Right ventricle myocardium inferior (tissue), 1 donor: ENCODE results near the gene ZNF410. TPM values are rescaled to one million over a fixed set of nuclear protein-coding genes. Genes with fewer than 3 reads are reported as not detected.

Experiments used
- ATAC-seq: fragments of 200-7000 bp; cut with Tn5 transposase; one replicate; pipeline ENCODE4 v1.9.1; 2020; ENCODE audit warnings: mild to moderate bottlenecking, moderate library complexity
- DNase-seq: peaks from one replicate; pipeline ENCODE4 v3.0.0; 2021; ENCODE audit errors: missing footprints
- intact Hi-C: fragments of 100-400 bp; cut with DNase I; formaldehyde crosslinking; loops from one replicate; pipeline ENCODE4 v1.11.0; 2022
- total RNA-seq: library from RNA; stranded (reverse); fragmentation: NEBNext Ultra II Directional; extraction: Animal tissue kit (Norgen Biotek cat#: 25700); gene quantifications from one replicate; pipeline ENCODE4 v1.2.1, GENCODE V29; 2021
- donor health status: DM: no; HTN: yes; CAD: no; lungs with severe emphysema.

Gene ZNF410
- total RNA-seq, 1 donor from 2014 or later, result 16.0 TPM

GRCh38 chr14:73942180-73942579 is 55.5 kb downstream of the ZNF410 start:
- DNase-seq, result no peak
- ATAC-seq, result no peak
- intact Hi-C loops, result no loop called here

- DNase-seq, result no peak
- intact Hi-C loops, result no loop called here
- ATAC-seq, result peak; percentile 80
These were observed 56.4 kb downstream of the ZNF410 start for GRCh38 chr14:73943083-73943482.

GRCh38 chr14:73944432-73945158 is 57.9 kb downstream of the ZNF410 start:
- DNase-seq, result peak; percentile 56
- intact Hi-C loops, result no loop called here
- no peak for ATAC-seq

- DNase-seq, result no peak
- intact Hi-C loops, result no loop called here
- ATAC-seq, result no peak
These were observed 58.6 kb downstream of the ZNF410 start for GRCh38 chr14:73945159-73945670.

- ATAC-seq, result peak; percentile 99
- peak; percentile 95 for DNase-seq
- intact Hi-C loops, result loop anchor here (2.0 kb wide), 1 partner anchor 69 kb away; the partner anchor contains the start of genes BBOF1 and ENTPD5
These were observed 63.4 kb downstream of the ZNF410 start, which contains the start of the genes COQ6 and FAM161B for GRCh38 chr14:73949752-73950734. Gene COQ6, plus strand, starts transcription at chr14:73950302. Its CDS starts 31 bp downstream, at chr14:73950333. Gene FAM161B, minus strand, starts transcription at chr14:73950094. Its CDS starts 68 bp downstream, at chr14:73950026.

- intact Hi-C loops, result no loop called here
- no peak for ATAC-seq
These were observed 67.1 kb downstream of the ZNF410 start for GRCh38 chr14:73953731-73954130.

GRCh38 chr14:73955674-73956073 is 69.0 kb downstream of the ZNF410 start:
- intact Hi-C loops, result no loop called here
- no peak for ATAC-seq
- DNase-seq, result no peak

More at GRCh38 chr14:73953731-73954130, 67.1 kb downstream of the ZNF410 start:
- DNase-seq, result no peak

- intact Hi-C loops, result no loop called here
- no peak for DNase-seq
- no peak for ATAC-seq
These were observed 71.9 kb downstream of the ZNF410 start for GRCh38 chr14:73958591-73958990.

- intact Hi-C loops, result no loop called here
- DNase-seq (no peak), ATAC-seq (no peak)
These were observed 74.5 kb downstream of the ZNF410 start for GRCh38 chr14:73961192-73961591.

- intact Hi-C loops, result no loop called here
- ATAC-seq, result no peak
- no peak for DNase-seq
These were observed 78.6 kb downstream of the ZNF410 start for GRCh38 chr14:73965216-73965615.

- intact Hi-C loops, result no loop called here
- DNase-seq (no peak), ATAC-seq (no peak)
These were observed 82.2 kb downstream of the ZNF410 start for GRCh38 chr14:73968885-73969284.

- ATAC-seq (no peak), DNase-seq (no peak)
- intact Hi-C loops, result no loop called here
These were observed 86.8 kb downstream of the ZNF410 start for GRCh38 chr14:73973497-73973896.

GRCh38 chr14:73976125-73976524 is 89.5 kb downstream of the ZNF410 start:
- intact Hi-C loops, result no loop called here
- ATAC-seq, result no peak

GRCh38 chr14:73977896-73978295 is 91.2 kb downstream of the ZNF410 start:
- ATAC-seq, result no peak
- DNase-seq, result no peak
- intact Hi-C loops, result no loop called here

More at GRCh38 chr14:73976125-73976524, 89.5 kb downstream of the ZNF410 start:
- no peak for DNase-seq

Other genes starting within 250 kb of the ZNF410 start
- gene DNAL1, start 241.9 kb upstream of the ZNF410 start, total RNA-seq, result 16.4 TPM
- 14.9 TPM for gene PNMA1, start 172.5 kb upstream of the ZNF410 start, total RNA-seq
- gene PTGR2, start 35.0 kb upstream of the ZNF410 start, total RNA-seq, result 32.8 TPM
- 3.7 TPM for gene FAM161B, start 63.2 kb downstream of the ZNF410 start, total RNA-seq
- gene COQ6, start 63.4 kb downstream of the ZNF410 start, total RNA-seq, result 47.2 TPM
- 6.2 TPM for gene ENTPD5, start 132.4 kb downstream of the ZNF410 start, total RNA-seq
- 3.0 TPM for gene BBOF1, start 132.5 kb downstream of the ZNF410 start, total RNA-seq
- gene ALDH6A1, start 197.6 kb downstream of the ZNF410 start, total RNA-seq, result 47.2 TPM
- gene LIN52, start 198.1 kb downstream of the ZNF410 start, total RNA-seq, result 6.7 TPM